Hindlimb muscle (tissue), 1 donor: ENCODE data around the gene NEUROG3. TPM values are rescaled to one million over a fixed set of nuclear protein-coding genes. Genes with fewer than 3 reads are reported as not detected.

Experiments used
- polyA plus RNA-seq: library from polyadenylated mRNA; unstranded; fragments of 120-200 nt; gene quantifications from one replicate; pipeline ENCODE4 v1.2.1, GENCODE V29; 2013; ENCODE audit not compliant: insufficient read length

NEUROG3 gene
- polyA plus RNA-seq, 1 donor = not detected

Other genes starting within 250 kb of the NEUROG3 start
- gene TACR2, start 156.5 kb downstream of the NEUROG3 start, polyA plus RNA-seq = 0.77 TPM
- 93.8 TPM for gene TSPAN15, start 122.0 kb downstream of the NEUROG3 start, polyA plus RNA-seq
- 0.27 TPM for gene FAM241B, start 56.8 kb upstream of the NEUROG3 start, polyA plus RNA-seq
- 11.0 TPM for gene COL13A1, start 228.5 kb upstream of the NEUROG3 start, polyA plus RNA-seq